ENCODE data around the gene GRAMD2A.

The GRAMD2A gene

DNA sequence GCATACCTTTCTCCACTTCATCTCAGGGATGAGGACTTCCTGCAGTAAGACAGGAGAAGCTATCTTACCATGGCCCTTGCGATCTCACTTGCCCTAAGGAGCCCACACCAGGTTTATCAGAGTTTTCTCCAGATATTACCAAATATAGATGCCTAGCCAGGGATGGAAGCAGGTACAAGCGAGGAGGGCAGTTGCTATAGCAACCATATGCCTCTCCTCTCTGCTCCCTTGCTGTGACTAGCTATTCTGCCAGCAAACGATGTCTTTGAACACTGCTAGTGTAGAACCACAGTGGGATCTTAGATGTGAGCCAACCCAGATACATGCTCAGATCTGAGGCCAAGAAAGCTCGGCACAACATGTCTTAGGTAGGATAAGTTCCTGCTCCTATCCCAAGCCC, 33.9 kb downstream of the GRAMD2A start:
- no peak for DNase-seq

DNA sequence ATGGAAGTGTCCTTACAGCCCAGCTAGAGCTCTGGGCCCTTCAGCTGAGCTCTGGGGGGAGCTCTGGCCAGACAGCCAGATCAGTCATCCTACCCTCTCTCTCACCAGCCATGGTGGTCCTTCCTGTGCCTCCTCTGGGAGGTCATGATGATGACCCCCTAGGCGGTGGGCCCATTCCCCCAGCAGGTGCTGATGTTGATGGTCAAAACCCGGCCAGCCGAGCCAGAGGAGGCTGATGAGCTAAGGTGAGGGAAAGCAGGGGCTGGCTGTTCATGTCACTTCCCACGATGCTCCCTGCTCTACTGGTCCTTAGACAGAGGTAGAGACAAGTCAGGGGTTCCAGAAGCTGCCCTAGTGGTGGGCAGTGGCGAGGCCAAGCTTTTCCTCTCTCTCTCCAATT, 35.0 kb downstream of the GRAMD2A start:
- DNase-seq, result no peak

GRCh38 chr15:72161361-72162132, 36.0 kb downstream of the GRAMD2A start:
- DNase-seq, result no peak

GRCh38 chr15:72160696-72161245, 36.8 kb downstream of the GRAMD2A start:
- no peak for DNase-seq

- DNase-seq, result no peak
Observed at GRCh38 chr15:72156928-72157327, 40.7 kb downstream of the GRAMD2A start.

DNA sequence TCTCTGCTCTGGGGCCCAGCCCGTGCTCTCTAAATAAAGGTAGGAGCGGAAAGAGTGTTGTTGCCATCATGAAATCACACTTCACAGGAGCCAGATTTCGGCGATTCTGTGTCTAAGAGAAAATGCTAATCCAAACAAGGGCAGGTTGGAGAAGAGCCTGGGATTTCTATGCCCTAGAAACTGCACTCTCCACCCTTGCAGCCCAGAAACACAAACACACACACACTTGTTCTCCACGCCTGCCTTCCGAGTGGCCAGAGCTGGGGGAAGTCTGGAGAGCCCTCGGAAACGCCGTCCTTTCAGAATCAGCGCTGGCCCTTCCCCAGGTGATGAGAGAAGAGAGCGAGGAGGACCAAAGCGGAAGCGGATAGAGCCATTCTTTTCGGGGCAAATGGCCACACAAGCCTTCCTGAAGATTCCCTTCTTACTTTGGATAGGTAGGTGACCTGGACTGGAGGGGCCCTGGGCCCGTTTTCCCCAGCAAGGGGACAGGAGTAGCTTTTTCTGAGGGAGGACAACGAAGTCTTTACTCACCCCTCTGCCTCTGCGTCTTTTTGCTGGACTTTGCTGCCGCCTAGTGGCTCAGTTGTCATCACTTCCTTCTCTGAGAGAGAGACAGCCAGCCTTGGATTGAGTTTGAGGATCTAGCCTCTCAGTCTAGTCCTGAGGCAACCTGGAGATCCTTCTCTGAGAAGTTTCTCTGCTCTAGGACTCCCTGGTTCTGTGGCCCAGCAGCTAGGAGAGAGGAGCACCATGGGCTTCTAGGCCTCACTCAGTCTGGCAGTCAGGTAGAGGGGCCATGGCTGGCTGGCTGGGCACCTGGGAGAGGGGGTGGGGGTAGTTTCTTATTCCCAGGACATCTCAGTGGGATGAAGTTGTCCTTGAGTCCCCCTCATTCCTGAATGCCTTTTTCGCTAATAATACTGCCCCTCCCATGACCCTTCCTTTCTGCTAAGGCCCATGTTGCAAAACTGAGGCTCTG, 41.7 kb downstream of the GRAMD2A start:
- peak; percentile 79 for DNase-seq

- peak; percentile 23 for DNase-seq
Observed at GRCh38 chr15:72155003-72155621, 42.5 kb downstream of the GRAMD2A start.

DNA sequence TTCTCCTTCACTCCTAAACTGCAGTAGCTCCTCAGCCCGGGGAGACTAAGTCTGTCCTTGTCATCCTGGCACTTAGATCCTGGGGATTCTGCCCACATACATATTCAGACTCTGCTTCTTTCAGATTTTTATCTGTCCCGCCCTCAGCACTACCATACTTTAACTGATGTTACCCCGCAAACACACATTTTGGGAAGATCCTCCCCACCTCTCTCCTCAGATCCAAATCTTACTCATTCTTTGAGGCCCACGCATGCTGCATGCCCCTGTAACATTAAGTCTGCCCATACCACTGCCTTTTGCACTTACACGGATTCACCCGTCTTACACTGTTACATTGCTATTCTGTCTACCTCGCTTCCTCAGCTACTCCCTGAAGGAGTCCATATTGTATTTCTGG, 43.3 kb downstream of the GRAMD2A start:
- no peak for DNase-seq

- DNase-seq, result no peak
Observed at GRCh38 chr15:72153269-72154000, 44.2 kb downstream of the GRAMD2A start.

DNA sequence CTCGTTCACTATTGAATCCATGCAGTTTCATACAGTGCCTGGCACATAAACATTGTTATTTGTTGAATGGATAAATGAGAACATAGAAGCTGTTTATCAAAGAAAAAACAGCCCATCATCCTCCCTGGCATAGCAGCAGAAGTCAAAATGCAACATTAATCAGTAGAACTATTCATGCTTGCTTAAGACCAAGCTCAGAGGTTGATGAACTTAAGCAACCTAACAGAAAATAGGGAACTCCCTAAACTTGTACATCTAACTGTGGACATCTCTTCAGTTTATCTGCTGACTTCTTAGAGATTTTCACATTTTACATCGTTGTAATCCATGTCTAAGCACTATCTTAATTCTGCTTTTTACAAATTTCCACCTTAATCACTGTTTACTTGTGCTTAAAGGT, 50.2 kb downstream of the GRAMD2A start:
- no peak for DNase-seq

DNA sequence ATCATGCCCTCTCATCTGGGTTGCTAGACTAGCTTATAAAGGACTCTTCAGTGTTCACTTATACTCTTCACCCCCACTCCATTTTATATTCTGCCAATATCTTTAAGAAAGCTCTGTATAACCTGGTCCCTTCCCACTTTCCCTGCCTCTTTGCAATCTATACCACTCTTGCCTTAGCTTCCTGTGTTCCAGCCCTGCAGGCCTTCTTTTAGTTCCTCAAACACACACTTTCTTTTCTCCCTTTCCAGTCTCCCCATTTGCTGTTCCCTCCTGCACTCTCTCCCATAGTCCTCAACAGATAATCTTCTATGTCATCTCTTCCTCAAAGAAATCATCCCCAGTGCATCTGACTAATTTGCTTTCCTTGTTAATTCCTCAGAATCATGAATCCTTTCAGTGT, 50.7 kb downstream of the GRAMD2A start:
- no peak for DNase-seq

DNA sequence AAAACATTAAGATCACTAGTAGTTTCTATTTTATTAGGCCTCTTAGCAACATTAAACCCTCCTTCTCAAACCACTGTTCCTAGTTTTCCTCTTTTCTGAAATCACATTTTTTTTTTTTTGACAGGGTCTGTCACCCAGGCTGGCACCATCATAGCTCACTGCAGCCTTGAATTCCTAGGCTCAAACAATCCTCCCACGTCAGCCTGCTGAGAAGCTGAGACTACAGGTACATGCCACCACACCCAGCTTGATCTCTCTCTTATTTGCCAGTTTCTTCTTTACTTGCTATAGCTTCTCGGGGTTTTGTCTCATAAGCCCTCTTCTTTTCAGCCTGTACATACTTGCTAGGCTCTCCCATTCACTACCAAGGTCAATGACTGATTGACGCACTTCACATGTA, 51.4 kb downstream of the GRAMD2A start:
- no peak for DNase-seq

GRCh38 chr15:72141171-72142084, 56.2 kb downstream of the GRAMD2A start:
- no peak for DNase-seq

DNA sequence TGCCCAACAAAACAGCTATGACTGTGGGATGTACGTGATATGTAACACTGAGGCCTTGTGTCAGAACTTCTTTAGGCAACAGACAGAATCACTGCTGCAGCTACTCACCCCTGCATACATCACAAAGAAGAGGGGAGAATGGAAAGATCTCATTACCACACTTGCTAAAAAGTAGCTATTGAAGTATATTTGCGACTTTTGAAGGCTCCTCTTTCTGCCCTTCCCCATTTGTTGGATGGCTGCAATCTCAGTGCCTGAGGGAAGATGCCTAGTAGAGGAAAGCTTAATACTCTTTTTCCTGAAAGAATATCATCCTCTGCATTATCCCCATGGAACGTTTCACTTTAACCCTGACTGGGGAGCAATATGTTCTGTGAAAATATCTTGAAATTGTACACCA, 57.5 kb downstream of the GRAMD2A start:
- no peak for DNase-seq

GRCh38 chr15:72139667-72140066, 57.9 kb downstream of the GRAMD2A start:
- no peak for DNase-seq

GRCh38 chr15:72136170-72137051, 61.2 kb downstream of the GRAMD2A start:
- peak; percentile 10 for DNase-seq

DNA sequence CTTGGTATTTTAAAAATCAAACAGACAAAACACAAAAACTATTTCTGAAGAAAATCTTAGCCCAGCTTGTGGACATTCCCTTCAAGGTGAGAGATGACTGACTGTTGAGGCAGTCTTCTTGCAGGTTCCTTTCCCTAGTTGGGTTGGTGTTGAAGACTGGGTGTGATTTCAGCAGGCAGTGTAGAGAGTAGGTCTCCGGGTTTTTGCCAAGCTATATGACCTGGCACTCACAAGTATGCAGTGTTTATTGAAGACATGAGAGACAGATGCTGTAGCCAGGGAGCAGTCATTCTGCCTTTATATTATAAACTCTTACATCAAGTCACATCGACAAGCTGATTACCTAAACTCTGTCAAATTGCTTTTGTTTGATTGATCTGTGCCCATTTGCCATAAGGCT, 61.9 kb downstream of the GRAMD2A start:
- no peak for DNase-seq

DNA sequence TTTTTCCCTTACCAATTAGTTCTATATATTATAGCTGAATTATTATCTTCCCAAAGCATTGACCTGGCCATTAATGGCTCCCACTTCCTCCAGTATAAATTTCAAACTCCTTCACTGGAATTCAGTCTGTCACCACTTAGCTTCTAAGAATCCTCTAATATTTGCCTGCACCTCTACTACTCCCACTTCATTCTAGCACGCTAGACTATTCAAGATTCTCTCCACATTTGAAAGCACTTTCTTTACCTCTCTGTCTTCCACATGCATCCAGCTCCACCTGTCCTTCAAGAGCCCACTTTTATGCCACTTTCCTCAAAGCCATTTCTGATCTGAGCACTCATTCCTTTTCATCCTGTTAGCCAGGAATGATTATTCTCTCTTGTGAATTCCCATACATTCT, 64.4 kb downstream of the GRAMD2A start:
- DNase-seq, result no peak

GRCh38 chr15:72131922-72132321, 65.7 kb downstream of the GRAMD2A start:
- no peak for DNase-seq

DNA sequence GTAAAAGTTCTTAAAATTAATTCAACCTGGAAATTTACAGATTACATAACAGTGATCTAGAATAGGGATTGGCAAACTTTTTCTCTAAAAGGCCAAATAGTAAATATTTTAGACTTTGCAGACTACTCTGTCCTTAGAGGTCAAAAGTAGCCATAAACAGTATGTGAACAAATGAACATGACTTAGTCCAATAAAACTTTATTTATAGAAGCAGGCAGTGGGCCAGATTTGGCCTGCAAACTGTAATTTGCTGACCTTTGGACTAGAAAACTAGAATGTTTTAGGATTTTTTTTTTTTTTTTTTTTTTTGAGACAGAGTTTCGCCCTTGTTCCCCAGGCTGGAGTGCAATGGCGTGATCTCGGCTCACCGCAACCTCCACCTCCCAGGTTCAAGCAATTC, 67.3 kb downstream of the GRAMD2A start:
- DNase-seq, result no peak

Measured in NCI-H774 (cell line).